Stomach (tissue), 4 donors: ENCODE measurements around the gene APBA1.

Source experiments
- EP300 ChIP-seq: sonication (generic); formaldehyde crosslinking; IDR thresholded peaks from one replicate; pipeline ENCODE4 v1.6.1; 2017; ENCODE audit warnings: antibody characterized with exemption
- POLR2A ChIP-seq, 4 donors: fragments of 450-650 bp; IDR thresholded peaks; one replicate each; pipeline ENCODE4 v1.6.1; 2016; ENCODE audit warnings: antibody characterized with exemption in 4 of 4, control low read depth in 2 of 4, mild to moderate bottlenecking in 1 of 4, moderate library complexity in 1 of 4
- POLR2AphosphoS5 ChIP-seq, 3 donors: sonication (generic); formaldehyde crosslinking; IDR thresholded peaks; one replicate each; pipeline ENCODE4 v1.6.1; 2016; ENCODE audit warnings: antibody characterized with exemption in 3 of 3
- TF ChIP-seq, protein P1 (sequence below), 7 experiments: fragments of 450-650 bp in 4 of 7; fragments of 200-600 bp in 3 of 7; sonication (generic) in 3 of 7; IDR thresholded peaks; one replicate each; pipeline ENCODE4 v1.5.1; 2016 to 2019; ENCODE audit warnings: antibody characterized with exemption in 7 of 7, control low read depth in 2 of 7, mild to moderate bottlenecking in 1 of 7

DNA sequence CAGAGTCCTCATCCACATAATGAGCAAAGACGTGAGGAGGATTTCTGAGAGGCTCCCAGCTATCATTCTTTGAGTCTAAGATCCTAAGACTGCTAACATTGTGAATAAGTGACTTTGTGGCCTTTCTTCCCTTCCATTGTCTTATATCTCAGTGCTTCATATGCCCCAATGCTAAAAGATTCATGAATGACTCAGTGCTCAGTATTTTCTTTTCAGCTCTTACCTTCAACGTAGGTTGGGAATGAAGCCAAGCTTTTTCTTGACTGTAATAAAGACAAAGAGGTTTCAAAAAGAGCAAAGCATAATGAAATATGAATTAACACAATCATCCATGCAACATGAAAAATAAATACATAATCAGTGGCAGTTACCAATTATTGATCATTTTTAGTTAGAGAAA is 200.7 kb downstream of the APBA1 start:
- TF ChIP-seq, protein P1, sequence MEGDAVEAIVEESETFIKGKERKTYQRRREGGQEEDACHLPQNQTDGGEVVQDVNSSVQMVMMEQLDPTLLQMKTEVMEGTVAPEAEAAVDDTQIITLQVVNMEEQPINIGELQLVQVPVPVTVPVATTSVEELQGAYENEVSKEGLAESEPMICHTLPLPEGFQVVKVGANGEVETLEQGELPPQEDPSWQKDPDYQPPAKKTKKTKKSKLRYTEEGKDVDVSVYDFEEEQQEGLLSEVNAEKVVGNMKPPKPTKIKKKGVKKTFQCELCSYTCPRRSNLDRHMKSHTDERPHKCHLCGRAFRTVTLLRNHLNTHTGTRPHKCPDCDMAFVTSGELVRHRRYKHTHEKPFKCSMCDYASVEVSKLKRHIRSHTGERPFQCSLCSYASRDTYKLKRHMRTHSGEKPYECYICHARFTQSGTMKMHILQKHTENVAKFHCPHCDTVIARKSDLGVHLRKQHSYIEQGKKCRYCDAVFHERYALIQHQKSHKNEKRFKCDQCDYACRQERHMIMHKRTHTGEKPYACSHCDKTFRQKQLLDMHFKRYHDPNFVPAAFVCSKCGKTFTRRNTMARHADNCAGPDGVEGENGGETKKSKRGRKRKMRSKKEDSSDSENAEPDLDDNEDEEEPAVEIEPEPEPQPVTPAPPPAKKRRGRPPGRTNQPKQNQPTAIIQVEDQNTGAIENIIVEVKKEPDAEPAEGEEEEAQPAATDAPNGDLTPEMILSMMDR (IDR thresholded peaks at IDR 0.05), result no peak
- TF ChIP-seq POLR2A (IDR thresholded peaks at IDR 0.05) (no peak), POLR2AphosphoS5 (IDR thresholded peaks at IDR 0.05) (no peak), EP300 (no peak)
